GM23338 (cell line): ENCODE results near the gene ZNF276. TPM values are rescaled to one million over a fixed set of nuclear protein-coding genes. Genes with fewer than 3 reads are reported as not detected.

Source experiments
- ATAC-seq: fragments of 200-7000 bp; cut with Tn5 transposase; 3 replicates; pipeline ENCODE4 v1.9.1; 2020
- DNase-seq: peaks from one replicate; pipeline ENCODE4 v3.0.0-alpha.2; 2015; ENCODE audit warnings: low spot score
- H2AFZ ChIP-seq: fragments of 200-600 bp; sonication (generic); 2 replicates; pipeline ENCODE4 v1.8.0; 2016; ENCODE audit warnings: antibody characterized with exemption, mild to moderate bottlenecking, moderate library complexity
- H3F3A ChIP-seq: fragments of 200-600 bp; sonication (generic); replicated peaks from 2 replicates; pipeline ENCODE4 v1.8.0; 2017; ENCODE audit warnings: antibody characterized with exemption, mixed run types, low read depth
- H3K27ac ChIP-seq: fragments of 200-600 bp; sonication (generic); 2 replicates; pipeline ENCODE4 v1.6.1; 2016; ENCODE audit warnings: low read depth
- H3K27me3 ChIP-seq: fragments of 200-600 bp; sonication (generic); 2 replicates; pipeline ENCODE4 v1.8.0; 2016; ENCODE audit warnings: mild to moderate bottlenecking, mixed run types, moderate library complexity; ENCODE audit not compliant: insufficient read depth
- H3K36me3 ChIP-seq: fragments of 200-600 bp; sonication (generic); 2 replicates; pipeline ENCODE4 v1.8.0; 2016; ENCODE audit warnings: mild to moderate bottlenecking; ENCODE audit not compliant: insufficient read depth
- H3K4me1 ChIP-seq: fragments of 200-600 bp; sonication (generic); 2 replicates; pipeline ENCODE4 v1.8.0; 2016; ENCODE audit warnings: mild to moderate bottlenecking, moderate library complexity; ENCODE audit not compliant: insufficient read depth
- H3K4me2 ChIP-seq: fragments of 200-600 bp; sonication (generic); 2 replicates; pipeline ENCODE4 v1.7.1; 2017; ENCODE audit warnings: mixed run types
- H3K4me3 ChIP-seq: fragments of 200-600 bp; sonication (generic); 2 replicates; pipeline ENCODE4 v1.6.1; 2016; ENCODE audit warnings: mixed run types
- H3K79me2 ChIP-seq: fragments of 200-600 bp; sonication (generic); replicated peaks from 2 replicates; pipeline ENCODE4 v1.8.0; 2017; ENCODE audit warnings: mild to moderate bottlenecking; ENCODE audit not compliant: insufficient read depth
- H3K9me2 ChIP-seq: fragments of 200-600 bp; sonication (generic); 2 replicates; pipeline ENCODE4 v1.8.0; 2017; ENCODE audit not compliant: insufficient read depth
- H4K20me1 ChIP-seq: fragments of 200-600 bp; sonication (generic); replicated peaks from 2 replicates; pipeline ENCODE4 v1.8.0; 2017; ENCODE audit warnings: mild to moderate bottlenecking; ENCODE audit not compliant: insufficient read depth
- H3K27ac Mint-ChIP-seq: 2 replicates; pipeline ENCODE4 v1.8.0; 2020; ENCODE audit warnings: inconsistent platforms, mild to moderate bottlenecking, moderate library complexity, mixed read lengths
- H3K27me3 Mint-ChIP-seq: 3 replicates; pipeline ENCODE4 v1.8.0; 2022; ENCODE audit warnings: low read depth, mild to moderate bottlenecking, moderate library complexity, mixed read lengths, inconsistent platforms; ENCODE audit not compliant: insufficient read depth, poor library complexity
- H3K36me3 Mint-ChIP-seq: 3 replicates; pipeline ENCODE4 v1.8.0; 2021; ENCODE audit warnings: low read depth, mild to moderate bottlenecking, inconsistent platforms, moderate library complexity, mixed read lengths
- H3K4me1 Mint-ChIP-seq: 3 replicates; pipeline ENCODE4 v1.8.0; 2020; ENCODE audit warnings: mild to moderate bottlenecking, inconsistent platforms, mixed read lengths
- H3K4me3 Mint-ChIP-seq: 3 replicates; pipeline ENCODE4 v1.8.0; 2021; ENCODE audit warnings: moderate library complexity, mild to moderate bottlenecking, inconsistent platforms, mixed read lengths
- H3K9me3 Mint-ChIP-seq: 3 replicates; pipeline ENCODE4 v1.8.0; 2020; ENCODE audit warnings: moderate library complexity, mild to moderate bottlenecking, inconsistent platforms, mixed read lengths
- CREB1 ChIP-seq: fragments of 250-450 bp; sonication (Bioruptor Pico); IDR thresholded peaks from 2 replicates; pipeline ENCODE4 v1.5.0; 2020; ENCODE audit warnings: low read depth, mild to moderate bottlenecking, moderate library complexity
- EZH2 ChIP-seq: fragments of 200-600 bp; sonication (generic); IDR thresholded peaks from one replicate; pipeline ENCODE4 v1.8.0; 2017; ENCODE audit warnings: antibody characterized with exemption, mild to moderate bottlenecking, low read depth; ENCODE audit not compliant: unreplicated experiment
- NANOG ChIP-seq: IDR thresholded peaks from 2 replicates; pipeline ENCODE4 v1.6.1; 2016; ENCODE audit warnings: antibody characterized with exemption, borderline replicate concordance
- POLR2AphosphoS5 ChIP-seq: IDR thresholded peaks from 2 replicates; pipeline ENCODE4 v1.6.1; 2016; ENCODE audit warnings: antibody characterized with exemption, low read depth
- REST ChIP-seq: IDR thresholded peaks from one replicate; pipeline ENCODE4 v1.6.1; 2018; ENCODE audit warnings: antibody characterized with exemption; ENCODE audit not compliant: unreplicated experiment
- ZNF114 ChIP-seq: fragments of 250-450 bp; sonication (Bioruptor Pico); IDR thresholded peaks from 2 replicates; pipeline ENCODE4 v1.5.0; 2020; ENCODE audit warnings: mild to moderate bottlenecking, moderate library complexity
- polyA plus RNA-seq: library from polyadenylated mRNA; unstranded; fragments of >200 nt; fragmentation: Nextera tagmentation; extraction: Ambion mirVana; gene quantifications from 2 replicates; pipeline ENCODE4 v1.2.1, GENCODE V29; 2016
- total RNA-seq: library from RNA; depleted of rRNA; stranded (reverse); fragments of >200 nt; shearing (Covaris generic); gene quantifications from 2 replicates; pipeline ENCODE4 v1.2.3, GENCODE V29; 2014
- TF ChIP-seq, protein P1 (sequence below): fragments of 250-450 bp; sonication (Bioruptor Pico); IDR thresholded peaks from 2 replicates; pipeline ENCODE4 v1.5.0; 2020; ENCODE audit warnings: mild to moderate bottlenecking, moderate library complexity

Gene ZNF276
- total and polyA plus RNA-seq, 2 experiments from 2014 or later = 3.4 to 15.6 TPM

- Histone ChIP-seq H3K4me1 (0 out of 2 replicates have a peak, but pooled peaks cover 8% of the 10 kb centered on the region), H3K27ac (no peak overlapping the region), H3K79me2 (peaks cover 12% of the 10 kb centered on the region), H3K9me2 (no peaks in the 10 kb centered on the region), H2AFZ (no peak overlapping the region), H3K4me3 (no peak overlapping the region), H3K27me3 (no peaks in the 10 kb centered on the region), H3F3A (0 out of 2 replicates have a peak, but pooled peaks cover 12% of the 10 kb centered on the region), H3K4me2 (no peak overlapping the region), H3K36me3 (0 out of 2 replicates have a peak, but pooled peaks cover 2% of the 10 kb centered on the region), H4K20me1 (peaks cover 4% of the 10 kb centered on the region; the same call in 1 of the 2 replicates)
- Mint-ChIP-seq H3K27me3 (peaks cover 23% of the 10 kb centered on the region), H3K36me3 (peaks cover 52% of the 10 kb centered on the region), H3K9me3 (peaks cover under 1% of the 10 kb centered on the region; the same call in 2 of the 3 replicates), H3K4me3 (no peak overlapping the region), H3K4me1 (peaks cover 7% of the 10 kb centered on the region; the same call in 2 of the 3 replicates), H3K27ac (no peak overlapping the region)
- TF ChIP-seq POLR2AphosphoS5 = no peak
- TF ChIP-seq NANOG = no peak
- TF ChIP-seq EZH2 = no peak
- no peak for TF ChIP-seq REST
- TF ChIP-seq CREB1 (CRISPR knock-in tag) = no peak
- no peak for TF ChIP-seq ZNF114 (CRISPR knock-in tag)
- TF ChIP-seq, protein P1, sequence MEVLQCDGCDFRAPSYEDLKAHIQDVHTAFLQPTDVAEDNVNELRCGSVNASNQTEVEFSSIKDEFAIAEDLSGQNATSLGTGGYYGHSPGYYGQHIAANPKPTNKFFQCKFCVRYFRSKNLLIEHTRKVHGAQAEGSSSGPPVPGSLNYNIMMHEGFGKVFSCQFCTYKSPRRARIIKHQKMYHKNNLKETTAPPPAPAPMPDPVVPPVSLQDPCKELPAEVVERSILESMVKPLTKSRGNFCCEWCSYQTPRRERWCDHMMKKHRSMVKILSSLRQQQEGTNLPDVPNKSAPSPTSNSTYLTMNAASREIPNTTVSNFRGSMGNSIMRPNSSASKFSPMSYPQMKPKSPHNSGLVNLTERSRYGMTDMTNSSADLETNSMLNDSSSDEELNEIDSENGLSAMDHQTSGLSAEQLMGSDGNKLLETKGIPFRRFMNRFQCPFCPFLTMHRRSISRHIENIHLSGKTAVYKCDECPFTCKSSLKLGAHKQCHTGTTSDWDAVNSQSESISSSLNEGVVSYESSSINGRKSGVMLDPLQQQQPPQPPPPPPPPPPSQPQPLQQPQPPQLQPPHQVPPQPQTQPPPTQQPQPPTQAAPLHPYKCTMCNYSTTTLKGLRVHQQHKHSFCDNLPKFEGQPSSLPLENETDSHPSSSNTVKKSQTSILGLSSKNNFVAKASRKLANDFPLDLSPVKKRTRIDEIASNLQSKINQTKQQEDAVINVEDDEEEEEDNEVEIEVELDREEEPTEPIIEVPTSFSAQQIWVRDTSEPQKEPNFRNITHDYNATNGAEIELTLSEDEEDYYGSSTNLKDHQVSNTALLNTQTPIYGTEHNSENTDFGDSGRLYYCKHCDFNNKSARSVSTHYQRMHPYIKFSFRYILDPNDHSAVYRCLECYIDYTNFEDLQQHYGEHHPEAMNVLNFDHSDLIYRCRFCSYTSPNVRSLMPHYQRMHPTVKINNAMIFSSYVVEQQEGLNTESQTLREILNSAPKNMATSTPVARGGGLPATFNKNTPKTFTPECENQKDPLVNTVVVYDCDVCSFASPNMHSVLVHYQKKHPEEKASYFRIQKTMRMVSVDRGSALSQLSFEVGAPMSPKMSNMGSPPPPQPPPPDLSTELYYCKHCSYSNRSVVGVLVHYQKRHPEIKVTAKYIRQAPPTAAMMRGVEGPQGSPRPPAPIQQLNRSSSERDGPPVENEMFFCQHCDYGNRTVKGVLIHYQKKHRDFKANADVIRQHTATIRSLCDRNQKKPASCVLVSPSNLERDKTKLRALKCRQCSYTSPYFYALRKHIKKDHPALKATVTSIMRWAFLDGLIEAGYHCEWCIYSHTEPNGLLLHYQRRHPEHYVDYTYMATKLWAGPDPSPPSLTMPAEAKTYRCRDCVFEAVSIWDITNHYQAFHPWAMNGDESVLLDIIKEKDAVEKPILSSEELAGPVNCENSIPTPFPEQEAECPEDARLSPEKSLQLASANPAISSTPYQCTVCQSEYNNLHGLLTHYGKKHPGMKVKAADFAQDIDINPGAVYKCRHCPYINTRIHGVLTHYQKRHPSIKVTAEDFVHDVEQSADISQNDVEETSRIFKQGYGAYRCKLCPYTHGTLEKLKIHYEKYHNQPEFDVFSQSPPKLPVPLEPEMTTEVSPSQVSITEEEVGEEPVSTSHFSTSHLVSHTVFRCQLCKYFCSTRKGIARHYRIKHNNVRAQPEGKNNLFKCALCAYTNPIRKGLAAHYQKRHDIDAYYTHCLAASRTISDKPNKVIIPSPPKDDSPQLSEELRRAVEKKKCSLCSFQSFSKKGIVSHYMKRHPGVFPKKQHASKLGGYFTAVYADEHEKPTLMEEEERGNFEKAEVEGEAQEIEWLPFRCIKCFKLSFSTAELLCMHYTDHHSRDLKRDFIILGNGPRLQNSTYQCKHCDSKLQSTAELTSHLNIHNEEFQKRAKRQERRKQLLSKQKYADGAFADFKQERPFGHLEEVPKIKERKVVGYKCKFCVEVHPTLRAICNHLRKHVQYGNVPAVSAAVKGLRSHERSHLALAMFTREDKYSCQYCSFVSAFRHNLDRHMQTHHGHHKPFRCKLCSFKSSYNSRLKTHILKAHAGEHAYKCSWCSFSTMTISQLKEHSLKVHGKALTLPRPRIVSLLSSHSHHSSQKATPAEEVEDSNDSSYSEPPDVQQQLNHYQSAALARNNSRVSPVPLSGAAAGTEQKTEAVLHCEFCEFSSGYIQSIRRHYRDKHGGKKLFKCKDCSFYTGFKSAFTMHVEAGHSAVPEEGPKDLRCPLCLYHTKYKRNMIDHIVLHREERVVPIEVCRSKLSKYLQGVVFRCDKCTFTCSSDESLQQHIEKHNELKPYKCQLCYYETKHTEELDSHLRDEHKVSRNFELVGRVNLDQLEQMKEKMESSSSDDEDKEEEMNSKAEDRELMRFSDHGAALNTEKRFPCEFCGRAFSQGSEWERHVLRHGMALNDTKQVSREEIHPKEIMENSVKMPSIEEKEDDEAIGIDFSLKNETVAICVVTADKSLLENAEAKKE (CRISPR knock-in tag) = no peak
- ATAC-seq = no peak
- DNase-seq = no peak
Observed at GRCh38 chr16:89691231-89691985, 29.9 kb upstream of the ZNF276 start.
